ENCODE results near the gene ESPN.

GRCh38 chr1:6462412-6463119 is 38.0 kb downstream of the ESPN start:
- TF ChIP-seq CTCF (optimal IDR thresholded peaks at IDR 0.05 in 1 of 3, IDR thresholded peaks at IDR 0.05 in 1 of 3, conservative IDR thresholded peaks at IDR 0.05 in 1 of 3; ENCODE audit: extremely low read depth in 1 of 3, insufficient read depth in 2 of 3, low read length in 3 of 3) (no peak), EZH2 (IDR thresholded peaks at IDR 0.05; ENCODE audit: low read length) (no peak)
